BLaER1 (cell line): ENCODE measurements around the gene GLIS1.

Experiments
- H3K27ac ChIP-seq: shearing (Covaris generic); formaldehyde crosslinking; 2 replicates; pipeline ENCODE4 v1.8.1; 2022
- H3K27me3 ChIP-seq: shearing (Covaris generic); formaldehyde crosslinking; 2 replicates; pipeline ENCODE4 v1.8.1; 2022
- H3K36me3 ChIP-seq: shearing (Covaris generic); formaldehyde crosslinking; 2 replicates; pipeline ENCODE4 v1.8.1; 2022
- H3K4me1 ChIP-seq: shearing (Covaris generic); formaldehyde crosslinking; 2 replicates; pipeline ENCODE4 v1.8.1; 2022
- H3K4me2 ChIP-seq: shearing (Covaris generic); formaldehyde crosslinking; 2 replicates; pipeline ENCODE4 v1.8.1; 2022
- H3K4me3 ChIP-seq: shearing (Covaris generic); formaldehyde crosslinking; 2 replicates; pipeline ENCODE4 v1.8.1; 2022
- H3K9ac ChIP-seq: shearing (Covaris generic); formaldehyde crosslinking; 2 replicates; pipeline ENCODE4 v1.8.1; 2022
- H3K9me3 ChIP-seq: shearing (Covaris generic); formaldehyde crosslinking; 2 replicates; pipeline ENCODE4 v1.8.1; 2022
- H4K20me1 ChIP-seq: shearing (Covaris generic); formaldehyde crosslinking; 2 replicates; pipeline ENCODE4 v1.8.1; 2022
- Cebpa-rat ChIP-seq: shearing (Covaris generic); IDR thresholded peaks from 2 replicates; pipeline ENCODE4 v1.8.1; 2022

Gene GLIS1

DNA sequence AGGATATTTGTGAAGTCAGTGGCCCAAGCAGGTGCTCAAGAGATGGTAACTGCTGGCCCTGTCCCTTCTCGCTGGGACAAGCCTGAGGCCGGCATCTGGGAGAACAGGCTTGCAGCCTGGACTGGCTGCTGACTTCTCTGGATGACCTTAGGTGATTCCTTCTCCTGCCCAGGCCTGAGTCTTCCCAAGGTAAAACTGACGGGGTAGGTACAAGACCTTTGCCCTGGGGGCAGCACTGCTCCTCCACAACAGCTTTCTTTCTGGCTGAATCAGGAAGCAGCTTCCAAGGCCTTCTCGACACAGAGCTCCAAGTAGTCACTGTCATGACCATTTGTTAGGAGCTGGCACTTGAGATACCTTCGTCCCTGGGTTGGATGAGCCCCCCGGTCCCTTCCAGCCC, 220.2 kb downstream of the GLIS1 start:
- Histone ChIP-seq H3K4me1 (no peaks in the 10 kb centered on the region), H3K27ac (no peak overlapping the region)

DNA sequence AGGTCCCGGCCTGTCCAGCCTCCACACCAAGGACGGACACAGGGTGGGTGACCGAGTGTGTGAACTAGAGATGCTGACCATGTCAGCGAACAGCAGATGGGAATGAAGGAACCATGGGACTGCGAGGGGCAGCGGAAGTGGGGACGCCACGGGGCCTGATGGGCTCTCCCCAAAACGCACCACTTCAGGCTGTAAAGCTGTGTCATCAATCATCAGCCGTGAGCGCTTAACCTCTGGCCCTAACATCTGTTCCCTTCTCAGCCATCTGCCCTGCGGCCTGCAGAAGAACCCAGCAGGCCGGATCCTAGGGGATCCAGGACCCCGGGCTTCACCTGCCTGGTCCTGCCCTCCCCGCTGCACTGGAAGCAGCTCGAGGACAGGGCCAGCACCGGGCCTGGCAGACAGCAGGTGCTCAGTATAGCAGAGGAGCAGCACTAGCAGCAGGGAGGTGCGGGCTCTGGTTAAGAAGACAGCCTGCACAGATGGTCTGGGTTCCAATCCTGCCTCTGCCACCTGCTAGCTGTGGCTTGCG, 221.1 kb downstream of the GLIS1 start:
- TF ChIP-seq Cebpa-rat, result no peak
- no peak overlapping the region for H3K9ac ChIP-seq
- peaks cover 6% of the 10 kb centered on the region for H3K4me1 ChIP-seq
- H3K4me3 ChIP-seq, result no peak overlapping the region
- no peaks in the 10 kb centered on the region for H3K36me3 ChIP-seq
- H4K20me1 ChIP-seq, result no peaks in the 10 kb centered on the region
- no peaks in the 10 kb centered on the region for H3K9me3 ChIP-seq
- no peaks in the 10 kb centered on the region for H3K27me3 ChIP-seq
- no peak overlapping the region for H3K4me2 ChIP-seq
- H3K27ac ChIP-seq, result no peak overlapping the region

More for the DNA sequence above, 220.2 kb downstream of the GLIS1 start:
- Histone ChIP-seq H3K36me3 (no peaks in the 10 kb centered on the region), H3K9me3 (no peaks in the 10 kb centered on the region), H4K20me1 (no peaks in the 10 kb centered on the region), H3K4me2 (no peak overlapping the region), H3K27me3 (no peaks in the 10 kb centered on the region), H3K9ac (no peak overlapping the region), H3K4me3 (no peak overlapping the region)
- TF ChIP-seq Cebpa-rat, result no peak

DNA sequence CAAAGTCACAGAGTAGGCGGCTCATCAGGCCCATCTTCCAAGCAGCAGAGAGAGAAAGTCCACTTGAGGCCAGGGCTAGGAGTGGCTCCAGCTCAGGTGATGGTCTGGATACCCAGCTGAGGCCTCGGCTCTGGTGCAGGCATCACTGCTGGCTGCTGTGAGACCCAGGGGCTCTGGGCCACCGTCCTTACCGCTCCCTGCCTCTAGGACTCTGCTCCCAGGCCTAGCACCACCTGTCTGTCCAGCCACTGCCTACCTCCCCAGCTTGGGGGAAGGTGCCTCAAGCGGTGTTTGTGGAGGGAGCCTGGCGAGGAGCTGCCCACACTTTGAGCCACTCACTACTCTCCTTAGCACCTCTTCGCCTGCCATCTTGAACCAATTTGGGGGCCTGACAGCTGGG, 221.9 kb downstream of the GLIS1 start:
- H4K20me1 ChIP-seq, result no peaks in the 10 kb centered on the region
- peaks cover 13% of the 10 kb centered on the region for H3K4me1 ChIP-seq
- no peak for TF ChIP-seq Cebpa-rat
- no peak overlapping the region for H3K4me2 ChIP-seq
- no peaks in the 10 kb centered on the region for H3K36me3 ChIP-seq
- no peaks in the 10 kb centered on the region for H3K27me3 ChIP-seq
- H3K9ac ChIP-seq, result no peak overlapping the region
- H3K9me3 ChIP-seq, result no peaks in the 10 kb centered on the region
- no peak overlapping the region for H3K4me3 ChIP-seq
- no peak overlapping the region for H3K27ac ChIP-seq

- H3K9ac ChIP-seq, result no peak overlapping the region
- no peak overlapping the region for H3K4me3 ChIP-seq
- peaks cover 23% of the 10 kb centered on the region for H3K4me1 ChIP-seq
- no peaks in the 10 kb centered on the region for H3K36me3 ChIP-seq
- H4K20me1 ChIP-seq, result no peaks in the 10 kb centered on the region
- H3K9me3 ChIP-seq, result no peaks in the 10 kb centered on the region
- no peak for TF ChIP-seq Cebpa-rat
- no peak overlapping the region for H3K27ac ChIP-seq
- no peak overlapping the region for H3K4me2 ChIP-seq
- H3K27me3 ChIP-seq, result no peaks in the 10 kb centered on the region
Observed at GRCh38 chr1:53516181-53516580, 222.8 kb downstream of the GLIS1 start.

- no peaks in the 10 kb centered on the region for H3K36me3 ChIP-seq
- no peak overlapping the region for H3K4me3 ChIP-seq
- no peaks in the 10 kb centered on the region for H4K20me1 ChIP-seq
- no peaks in the 10 kb centered on the region for H3K27me3 ChIP-seq
- H3K4me1 ChIP-seq, result peaks cover 28% of the 10 kb centered on the region
- H3K9ac ChIP-seq, result no peak overlapping the region
- no peaks in the 10 kb centered on the region for H3K9me3 ChIP-seq
- no peak overlapping the region for H3K4me2 ChIP-seq
- no peak for TF ChIP-seq Cebpa-rat
- no peak overlapping the region for H3K27ac ChIP-seq
Observed at GRCh38 chr1:53514436-53514835, 224.5 kb downstream of the GLIS1 start.

- no peak for TF ChIP-seq Cebpa-rat
- Histone ChIP-seq H3K9ac (no peak overlapping the region), H4K20me1 (no peaks in the 10 kb centered on the region), H3K4me3 (no peak overlapping the region), H3K4me2 (no peak overlapping the region), H3K27me3 (no peaks in the 10 kb centered on the region), H3K9me3 (no peaks in the 10 kb centered on the region), H3K4me1 (peaks cover 34% of the 10 kb centered on the region), H3K27ac (no peak overlapping the region), H3K36me3 (no peaks in the 10 kb centered on the region)
Observed at GRCh38 chr1:53513846-53514245, 225.1 kb downstream of the GLIS1 start.

DNA sequence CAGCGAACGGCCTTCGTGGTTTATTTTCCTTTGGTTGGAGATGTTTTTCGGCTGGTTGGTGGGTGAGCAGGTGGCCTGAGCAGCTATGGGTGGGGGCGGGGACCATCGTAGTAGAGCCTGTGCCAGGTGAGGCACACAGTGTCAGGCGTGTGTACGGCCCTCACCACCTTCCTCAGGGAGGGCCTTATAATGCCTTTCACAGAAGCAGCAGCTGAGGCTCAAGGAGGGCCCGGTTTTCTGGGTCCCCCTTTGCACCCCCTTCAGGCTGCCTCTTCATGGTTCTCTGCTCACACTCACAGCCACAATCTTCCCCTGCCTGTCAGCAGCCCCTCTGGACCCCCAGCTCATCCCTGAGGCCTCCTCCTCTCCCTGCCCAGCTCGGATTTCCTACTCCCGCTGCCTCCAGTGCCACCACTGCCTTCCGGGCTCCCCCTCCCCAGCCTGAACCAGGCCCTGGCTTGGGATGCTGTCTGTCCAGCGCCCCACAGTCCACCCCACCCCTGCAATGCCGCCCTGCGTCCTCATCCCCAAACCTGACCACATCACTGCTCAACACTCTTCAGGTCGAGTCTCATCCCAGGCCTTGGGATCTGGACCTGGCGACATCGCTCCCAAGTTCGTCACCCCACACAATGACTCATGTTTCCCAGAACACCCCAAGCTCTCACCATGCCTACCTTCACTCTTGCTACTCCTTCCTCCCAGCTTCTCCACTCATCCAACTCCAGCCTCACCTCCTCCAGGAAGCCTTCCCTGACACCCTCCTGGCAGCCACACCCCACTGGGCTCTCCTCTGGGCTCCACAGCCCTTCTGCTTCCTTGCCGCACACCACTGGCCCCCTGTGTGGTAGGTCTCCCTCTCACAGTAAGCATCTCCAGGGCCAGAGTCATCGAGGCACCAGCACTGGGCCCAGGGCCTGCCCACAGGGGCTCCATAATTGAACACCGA, 225.9 kb downstream of the GLIS1 start:
- no peaks in the 10 kb centered on the region for H4K20me1 ChIP-seq
- H3K4me1 ChIP-seq, result peaks cover 35% of the 10 kb centered on the region
- no peak overlapping the region for H3K4me3 ChIP-seq
- H3K4me2 ChIP-seq, result peak overlapping the region; percentile 86
- peak overlapping the region; percentile 73 for H3K27ac ChIP-seq
- no peaks in the 10 kb centered on the region for H3K9me3 ChIP-seq
- no peak for TF ChIP-seq Cebpa-rat
- peak overlapping the region; percentile 61 for H3K9ac ChIP-seq
- no peaks in the 10 kb centered on the region for H3K27me3 ChIP-seq
- H3K36me3 ChIP-seq, result no peaks in the 10 kb centered on the region

- peak overlapping the region; percentile 86 for H3K4me2 ChIP-seq
- no peaks in the 10 kb centered on the region for H3K27me3 ChIP-seq
- no peaks in the 10 kb centered on the region for H4K20me1 ChIP-seq
- H3K27ac ChIP-seq, result peak overlapping the region; percentile 73
- H3K9ac ChIP-seq, result peak overlapping the region; percentile 61
- no peaks in the 10 kb centered on the region for H3K9me3 ChIP-seq
- no peak overlapping the region for H3K4me3 ChIP-seq
- H3K36me3 ChIP-seq, result no peaks in the 10 kb centered on the region
- TF ChIP-seq Cebpa-rat, result no peak
- peaks cover 35% of the 10 kb centered on the region for H3K4me1 ChIP-seq
Observed at GRCh38 chr1:53511933-53512806, 226.8 kb downstream of the GLIS1 start.

DNA sequence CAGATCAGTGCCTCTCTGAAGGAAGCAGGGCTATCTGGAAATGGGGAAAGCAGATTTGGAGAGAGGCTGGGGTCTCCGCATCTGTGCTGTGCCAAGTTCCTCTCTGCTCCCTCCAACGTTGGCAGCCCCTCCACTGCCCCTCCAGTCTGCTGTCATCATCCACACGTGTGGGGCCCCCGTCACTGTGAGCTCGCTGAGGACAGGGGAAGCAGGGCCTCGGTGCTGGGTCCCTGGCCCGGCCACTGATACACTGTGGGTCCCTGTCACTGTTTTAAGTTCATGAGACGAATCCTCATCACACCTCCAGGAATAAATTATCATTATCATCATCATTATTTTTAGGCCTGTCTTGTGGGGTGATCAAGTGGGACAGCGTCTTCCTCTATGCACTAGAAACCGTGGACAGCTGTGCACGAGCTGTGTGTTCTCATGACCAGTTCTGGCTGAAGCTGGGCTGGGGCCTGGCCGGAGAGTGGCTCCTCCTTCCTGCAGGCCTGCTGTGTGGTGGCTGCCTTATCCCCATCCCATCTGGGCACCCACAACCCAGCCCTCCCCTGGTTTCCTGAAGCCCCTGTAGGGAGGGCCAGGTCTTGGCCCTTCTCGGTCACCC, 227.5 kb downstream of the GLIS1 start:
- Histone ChIP-seq H3K9me3 (no peaks in the 10 kb centered on the region), H3K9ac (no peak overlapping the region), H3K4me1 (peaks cover 35% of the 10 kb centered on the region), H3K36me3 (no peaks in the 10 kb centered on the region), H3K27ac (0 out of 2 replicates have a peak overlapping the region, but pooled peaks have one; percentile 0), H3K4me3 (no peak overlapping the region), H3K4me2 (peak overlapping the region; percentile 86), H4K20me1 (no peaks in the 10 kb centered on the region), H3K27me3 (no peaks in the 10 kb centered on the region)
- no peak for TF ChIP-seq Cebpa-rat
